OCI-M1 (cell line): ENCODE results near the gene IGSF8.
"Not testable (repeated sequence)": the region's sequence is repeated elsewhere in the genome, so short reads cannot be mapped to it uniquely, and the experiment has no call there.

Experiments
- DNase-seq: peaks from one replicate; lab custom pipeline; 2025; lab: John Stamatoyannopoulos, UW

The IGSF8 gene

DNA sequence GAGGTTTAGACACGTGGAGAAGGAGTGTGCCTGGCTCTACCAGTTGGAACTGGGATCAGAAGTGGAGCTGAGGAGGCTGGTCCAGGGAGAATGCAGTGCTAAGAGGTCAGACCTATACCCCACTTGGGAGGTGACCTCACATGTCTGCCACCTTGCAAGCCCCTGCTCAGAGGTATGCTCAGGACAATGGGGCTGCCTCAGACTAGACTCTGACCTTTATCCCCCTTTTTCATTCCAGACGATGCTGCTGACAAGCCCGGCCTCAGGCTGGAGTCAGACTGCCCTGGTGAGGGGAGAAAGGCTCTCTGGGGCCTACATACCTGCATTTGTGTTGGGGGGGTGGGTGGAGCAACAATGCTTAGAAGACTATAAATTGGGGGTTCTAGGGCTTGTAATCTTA, 33.7 kb downstream of the IGSF8 start:
- DNase-seq, result no peak

DNA sequence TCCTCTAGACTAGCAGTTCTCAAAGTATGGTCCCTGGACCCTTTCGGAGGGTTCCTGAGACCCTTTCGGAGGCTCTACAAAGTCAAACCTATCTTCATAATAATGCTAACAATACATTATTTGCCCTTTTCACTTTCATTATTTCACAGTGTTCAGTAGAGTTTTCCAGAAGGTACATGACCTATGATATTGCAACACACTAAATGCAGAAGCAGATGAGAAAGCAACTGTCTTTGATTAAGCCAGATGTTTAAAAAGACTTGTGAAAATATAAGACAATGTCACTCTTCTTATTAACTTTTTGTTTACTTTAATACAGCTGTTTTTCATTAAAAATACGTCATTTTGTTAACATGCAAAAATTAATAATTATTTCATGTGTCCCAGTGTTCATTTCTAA, 34.3 kb downstream of the IGSF8 start:
- peak; percentile 29 for DNase-seq

DNA sequence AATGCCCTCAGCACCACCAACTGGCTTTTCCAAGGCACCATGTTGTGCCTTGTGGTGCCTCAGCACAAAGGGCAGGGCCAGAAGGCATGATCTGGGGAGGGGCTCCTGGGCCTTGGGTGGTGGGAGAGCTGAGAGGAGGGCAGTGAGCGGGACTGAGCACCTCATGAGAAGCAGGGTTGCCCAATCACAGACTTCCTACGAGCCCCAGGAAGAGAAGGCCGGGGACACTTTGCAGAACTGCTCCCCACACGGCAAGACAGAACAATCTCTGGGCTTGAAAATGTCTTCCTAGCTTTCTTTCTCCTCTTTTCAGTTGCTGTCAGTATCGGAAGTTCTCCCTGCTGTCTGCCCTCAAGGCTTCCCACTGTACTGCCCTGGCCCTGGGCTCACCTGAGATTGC, 35.2 kb downstream of the IGSF8 start:
- no peak for DNase-seq

DNA sequence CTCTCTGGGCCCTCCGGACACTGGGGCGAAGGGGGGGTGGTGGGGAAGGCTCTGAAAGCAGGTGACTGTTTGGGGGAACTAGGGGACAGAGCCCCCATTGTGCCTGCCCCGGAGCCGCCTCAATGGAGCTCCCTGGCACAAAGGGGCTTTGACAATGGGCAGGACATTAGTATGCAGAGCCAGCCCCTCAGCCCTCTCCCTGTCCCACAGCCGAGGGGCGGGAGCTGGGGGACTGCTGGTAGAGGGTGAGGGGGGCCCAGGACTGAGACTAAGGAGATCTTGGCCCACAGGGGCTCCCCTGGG, 36.2 kb downstream of the IGSF8 start:
- DNase-seq, result no peak

DNA sequence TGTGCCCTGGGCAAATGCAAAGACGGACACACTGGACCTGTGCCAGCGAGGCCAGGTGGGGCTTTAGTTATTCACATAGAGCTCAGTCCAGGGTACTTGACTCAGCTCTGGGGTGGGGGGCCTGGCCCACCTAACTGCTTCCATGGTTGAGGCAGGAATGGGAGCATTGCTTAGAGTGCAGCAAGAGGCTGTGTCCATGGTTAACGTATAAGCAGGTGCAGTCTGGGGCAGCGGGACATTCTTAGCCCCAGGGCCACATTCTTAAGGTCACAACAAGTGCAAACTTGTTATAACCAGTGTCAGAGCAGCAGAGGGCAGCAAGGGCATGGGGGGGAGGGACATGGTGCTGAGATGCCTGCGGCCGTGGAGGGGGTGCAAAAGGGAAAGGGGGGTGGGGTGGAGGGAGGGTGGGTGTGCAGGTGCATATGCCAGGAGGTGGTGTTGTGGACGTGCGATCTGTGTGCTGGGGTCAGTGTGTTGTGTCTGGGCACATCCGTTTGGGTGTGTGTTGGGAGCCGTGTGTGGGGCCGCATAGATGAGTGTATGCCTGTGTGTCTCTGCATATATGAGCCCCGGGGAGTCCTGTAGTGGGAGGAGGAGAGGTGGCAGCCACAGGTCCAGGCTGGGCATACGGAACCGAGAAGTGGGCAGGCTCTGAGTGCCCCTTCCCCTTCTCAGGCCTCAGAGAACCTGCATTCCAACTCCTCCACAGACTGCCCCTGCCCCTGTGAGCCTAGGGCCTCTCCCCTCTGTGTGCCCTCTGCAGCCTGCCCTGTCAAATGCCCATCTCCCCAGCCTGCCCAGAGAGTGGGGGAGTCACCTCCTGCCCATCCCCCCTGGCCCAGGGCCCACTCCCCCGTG, 36.8 kb downstream of the IGSF8 start:
- no peak for DNase-seq

DNA sequence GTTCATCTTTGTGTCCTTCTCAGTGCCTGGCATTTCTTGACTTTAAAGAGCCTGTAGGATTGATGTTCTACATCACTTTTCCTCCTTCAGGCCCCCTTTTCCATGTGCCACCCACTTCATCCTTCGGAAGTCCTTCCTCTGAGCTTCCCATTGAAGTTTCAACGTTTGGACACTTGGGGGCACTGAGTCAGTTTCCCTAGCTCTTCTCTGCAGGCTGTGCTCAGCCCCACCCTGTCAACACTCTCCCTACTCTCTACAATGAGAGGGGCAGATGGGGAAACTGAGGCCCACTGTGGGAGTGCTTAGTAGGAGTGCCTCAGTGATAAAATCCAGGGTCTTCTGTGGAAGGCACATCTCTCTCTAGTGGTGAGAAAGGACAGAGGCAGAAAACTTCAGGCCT, 40.3 kb downstream of the IGSF8 start:
- DNase-seq, result peak; percentile 20

DNA sequence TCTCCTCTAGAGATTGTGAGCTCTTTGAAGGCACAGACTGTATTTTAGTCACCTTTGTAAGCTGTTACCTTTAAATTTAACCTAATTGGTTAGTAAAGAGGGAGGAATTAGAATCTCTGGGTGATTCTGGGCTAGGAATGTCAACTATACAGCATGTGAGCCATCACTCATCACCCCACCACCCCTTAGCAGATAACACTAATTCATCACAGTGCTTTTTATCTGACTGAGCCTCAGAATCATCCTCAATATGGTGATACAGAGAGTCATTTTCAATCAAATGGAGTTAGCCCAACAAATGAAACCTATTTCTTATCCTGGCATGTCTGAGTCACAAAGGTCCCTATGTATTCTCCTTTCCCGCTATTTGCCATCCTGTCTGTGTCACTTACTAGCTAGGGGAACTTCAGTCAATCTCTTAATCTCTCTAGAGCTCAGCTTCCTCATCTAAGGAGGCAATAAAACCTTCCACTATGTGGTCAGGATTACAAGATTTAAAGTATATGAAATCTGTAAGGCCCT, 41.7 kb downstream of the IGSF8 start:
- no peak for DNase-seq

DNA sequence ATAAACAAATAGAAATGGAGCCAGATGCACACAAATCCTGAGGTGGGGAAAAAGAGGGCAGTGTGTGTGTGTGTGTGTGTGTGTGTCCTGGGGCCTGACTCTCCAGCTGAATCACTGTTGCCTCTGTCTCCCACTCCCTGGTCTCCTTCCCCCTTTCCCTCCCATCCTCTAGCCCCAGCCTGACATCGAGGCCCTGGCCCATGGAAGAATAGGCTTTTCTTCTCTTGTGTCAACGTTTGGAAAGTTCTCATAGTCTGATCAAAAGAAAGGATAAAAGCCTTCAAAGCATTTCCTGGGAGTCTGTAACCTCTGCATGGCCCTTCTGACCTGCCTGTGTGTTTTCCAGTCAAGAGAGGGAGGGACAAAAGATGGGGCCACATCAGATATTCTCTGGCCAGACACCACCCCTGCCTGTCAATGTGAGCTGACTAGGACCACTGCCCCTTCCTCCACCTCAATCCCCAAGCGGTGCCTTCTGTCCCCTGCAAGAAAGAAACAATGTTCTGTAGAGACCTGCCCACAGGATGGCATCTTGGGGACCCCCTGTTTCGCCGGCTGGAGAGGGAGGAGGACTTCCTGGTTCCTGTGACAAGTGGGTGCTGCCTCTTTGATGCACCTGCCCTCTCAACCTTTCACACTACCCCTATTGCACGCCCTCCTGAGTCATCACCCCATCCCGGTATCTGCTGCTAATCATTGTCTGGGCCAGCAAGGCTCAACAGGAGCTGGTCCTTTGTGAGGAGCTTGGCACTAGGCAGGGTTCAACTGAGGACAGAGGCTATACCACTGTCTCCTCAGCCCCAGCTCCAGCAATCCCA, 44.7 kb downstream of the IGSF8 start:
- DNase-seq, result no peak

DNA sequence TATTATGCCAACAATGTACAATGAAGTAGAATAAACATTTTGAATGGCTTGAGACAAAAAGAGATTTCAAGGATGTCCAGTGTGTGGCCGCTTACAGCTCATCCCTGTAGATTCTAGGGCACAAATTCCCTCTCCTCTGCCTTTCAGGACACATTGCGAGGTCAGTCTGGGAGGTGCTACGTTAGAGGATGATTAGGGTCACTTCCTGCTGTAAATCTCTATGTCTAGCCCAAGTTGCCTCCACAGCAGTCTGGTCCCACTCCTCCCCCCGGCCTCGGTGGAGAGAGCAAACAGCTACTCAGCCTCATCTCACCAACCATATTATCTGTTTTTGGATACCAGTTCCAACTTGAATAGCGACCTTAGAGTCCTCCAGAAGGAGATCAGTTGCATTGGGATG, 45.5 kb downstream of the IGSF8 start:
- DNase-seq, result no peak

DNA sequence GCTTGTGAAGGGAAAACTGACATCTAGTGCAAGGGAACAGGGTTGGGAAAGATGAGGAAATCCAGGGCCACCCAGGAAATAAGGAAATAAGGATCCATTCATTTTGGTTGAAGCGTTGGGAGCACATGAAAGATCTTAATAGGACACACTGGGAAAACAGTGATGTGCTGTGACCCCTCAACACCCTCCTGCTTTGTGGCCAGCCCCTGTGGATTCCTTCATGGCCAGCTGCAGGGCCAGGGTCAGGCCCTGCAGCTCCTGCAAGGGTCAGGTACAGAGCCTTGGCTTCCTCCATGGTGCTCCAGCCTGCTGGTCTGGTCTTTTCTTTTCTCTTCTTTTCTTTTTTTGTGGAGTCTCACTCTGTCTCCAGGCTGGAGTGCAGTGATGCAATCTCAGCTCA, 47.8 kb downstream of the IGSF8 start:
- DNase-seq, result no peak

DNA sequence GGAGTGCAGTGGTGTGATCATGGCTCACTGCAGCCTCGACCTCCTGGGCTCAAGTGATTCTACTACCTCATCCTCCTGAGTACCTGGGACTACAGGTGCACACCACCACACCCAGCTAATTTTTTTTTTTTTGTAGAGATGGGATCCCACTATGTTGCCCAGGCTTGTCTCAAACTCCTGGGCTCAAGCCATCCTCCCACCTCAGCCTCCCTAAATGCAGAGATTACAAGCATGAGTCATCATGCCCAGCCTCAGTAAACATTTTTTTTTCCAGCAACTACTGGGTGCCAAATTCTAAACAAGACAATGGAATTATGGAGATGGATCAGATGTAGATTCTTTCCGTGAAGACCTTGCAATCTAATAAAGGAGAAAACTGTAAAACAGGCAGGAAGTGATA, 48.2 kb downstream of the IGSF8 start:
- DNase-seq, result not testable (repeated sequence)

DNA sequence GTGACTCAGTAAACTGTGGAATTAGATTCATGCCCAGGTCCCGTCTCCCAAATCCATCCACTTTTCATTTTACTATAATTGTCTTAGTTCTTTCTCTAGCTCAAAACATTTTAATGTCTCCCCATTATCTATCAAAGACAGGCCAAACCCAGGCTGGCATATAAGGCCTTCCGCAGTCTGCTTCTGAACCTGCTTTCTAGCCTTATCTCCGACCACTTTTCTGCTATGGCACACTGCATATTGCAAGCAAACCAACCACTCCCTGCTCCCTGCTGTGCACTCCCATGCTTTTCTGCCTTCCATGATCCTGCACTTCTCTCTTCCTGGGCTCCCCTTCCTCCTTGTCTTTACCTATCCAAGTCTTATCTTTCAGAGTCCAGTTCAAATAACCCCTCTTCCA, 49.3 kb downstream of the IGSF8 start:
- no peak for DNase-seq

DNA sequence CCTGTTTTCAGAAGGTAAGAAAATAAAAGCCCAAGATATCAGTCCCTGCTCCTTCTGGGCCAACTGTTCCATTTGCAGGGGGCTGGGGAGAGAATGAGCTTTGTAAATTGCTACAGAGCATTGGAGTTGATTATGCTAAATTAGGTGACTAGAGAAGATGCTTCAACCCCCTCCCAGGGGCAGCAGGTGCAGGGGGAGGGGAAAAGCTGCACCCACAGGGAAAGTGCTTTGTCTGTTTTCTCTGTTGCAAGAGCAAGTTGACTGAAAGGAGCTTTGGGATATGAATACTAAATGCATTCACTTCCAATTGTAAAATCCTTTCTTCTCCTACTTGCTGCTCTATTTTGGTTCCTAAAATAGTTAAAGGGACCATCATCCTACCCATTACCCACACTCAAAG, 50.1 kb downstream of the IGSF8 start:
- no peak for DNase-seq

DNA sequence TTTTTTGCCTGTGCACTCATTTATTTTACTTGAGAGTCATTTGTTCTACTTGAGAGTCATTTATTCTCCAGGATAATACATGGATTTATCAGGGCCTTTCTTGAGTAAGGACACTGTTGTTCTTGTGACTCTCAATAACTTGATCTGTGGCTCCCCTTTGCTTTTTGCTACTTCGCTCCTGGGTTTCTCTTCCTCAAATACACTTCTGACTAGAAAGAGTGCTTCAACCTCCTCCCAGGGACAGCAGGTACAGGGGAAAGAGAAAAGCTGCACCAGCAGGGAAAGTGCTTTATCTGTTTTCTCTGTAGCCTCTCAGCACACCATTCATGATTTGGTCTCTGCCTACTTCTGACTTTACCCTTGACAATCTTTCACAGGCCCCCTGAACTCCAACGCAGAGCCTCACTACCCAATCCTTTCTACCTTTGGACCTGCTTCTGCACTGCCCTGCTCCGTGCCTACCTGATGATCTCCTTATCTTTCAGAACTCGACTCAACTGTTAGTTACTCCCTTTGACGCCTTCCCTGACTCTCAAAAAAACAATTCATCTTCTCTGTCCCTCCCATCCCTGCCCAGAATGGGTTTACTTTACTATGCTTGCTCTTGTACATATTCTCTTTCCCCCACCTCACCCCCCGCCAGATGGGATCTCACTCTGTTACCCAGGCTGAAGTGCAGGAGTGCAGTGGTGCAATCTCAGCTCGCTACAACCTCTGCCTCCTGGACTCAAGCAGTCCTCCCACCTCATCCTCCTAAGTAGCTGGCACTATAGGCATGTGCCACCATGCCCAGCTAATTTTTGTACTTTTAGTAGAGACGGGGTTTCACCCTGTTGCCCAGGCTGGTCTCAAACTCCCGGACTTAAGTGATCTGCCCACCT, 51.1 kb downstream of the IGSF8 start:
- no peak for DNase-seq

DNA sequence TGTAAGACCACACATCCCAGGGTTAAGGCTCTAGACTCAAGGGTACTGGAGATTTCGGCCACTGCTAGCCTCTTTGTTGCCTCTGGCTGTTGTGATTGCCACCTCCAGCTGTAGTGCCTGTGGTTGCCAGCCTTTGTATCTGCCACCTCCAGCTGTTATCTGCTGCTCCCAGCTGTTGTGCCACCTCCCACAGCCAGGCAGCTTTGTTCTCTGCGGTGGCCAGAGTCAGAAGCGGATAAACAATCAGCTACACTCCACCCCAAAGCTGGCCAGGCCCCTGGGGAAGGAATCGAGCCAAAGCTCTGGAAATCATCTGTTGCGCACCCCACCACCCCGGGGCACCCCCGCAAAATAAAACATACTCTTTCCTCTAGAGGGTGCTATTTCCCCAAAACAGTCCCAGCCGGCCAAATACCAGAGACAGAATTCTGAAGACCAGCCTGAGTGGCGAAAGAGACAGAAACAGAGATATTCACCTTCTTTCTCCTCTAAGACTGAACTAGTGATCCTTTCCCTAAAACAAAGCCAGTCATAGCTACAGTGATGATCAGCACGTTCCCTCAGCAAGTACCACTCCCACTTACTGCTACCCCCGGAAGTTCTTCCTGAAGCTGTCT, 51.8 kb downstream of the IGSF8 start:
- peak; percentile 99 for DNase-seq

DNA sequence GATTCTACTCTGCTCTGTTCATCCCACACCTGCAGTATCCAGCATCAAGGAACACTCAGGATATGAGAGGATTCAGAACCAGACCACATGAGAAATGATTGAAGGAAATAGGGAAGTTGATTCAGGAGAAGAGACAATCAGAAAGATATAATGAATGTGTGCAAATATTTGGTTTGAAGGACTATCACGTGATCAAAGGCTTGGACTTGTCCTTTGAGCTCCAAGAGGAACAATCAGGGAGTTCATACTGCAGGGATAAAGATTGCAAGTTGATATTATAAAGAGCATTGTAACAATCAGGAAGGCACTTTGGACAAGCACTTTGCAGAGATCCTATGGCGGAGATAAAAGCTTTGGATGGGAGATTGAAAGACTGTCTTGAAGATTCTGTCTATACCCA, 52.8 kb downstream of the IGSF8 start:
- peak; percentile 34 for DNase-seq

DNA sequence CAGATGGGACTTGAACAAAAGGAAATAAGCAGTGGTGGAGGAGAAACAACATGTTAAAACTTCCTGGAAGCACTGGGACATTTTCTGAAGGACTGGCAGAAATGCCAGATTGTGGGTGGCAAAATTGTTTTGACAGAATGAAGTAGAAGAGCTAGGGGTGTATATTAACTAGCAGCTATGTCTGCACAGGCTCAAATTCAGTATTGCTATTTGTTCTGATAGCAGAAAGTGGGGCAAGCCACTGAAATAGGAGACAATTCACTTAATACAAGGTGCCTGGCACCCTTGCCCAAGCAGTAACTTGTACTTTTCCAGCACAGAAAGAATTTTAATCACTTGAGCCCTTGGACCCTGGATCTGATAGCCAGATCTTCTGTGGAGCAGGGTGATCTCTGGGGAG, 54.9 kb downstream of the IGSF8 start:
- DNase-seq, result no peak
